SK-N-MC (cell line): ENCODE measurements around the gene RIPPLY3.

Source experiments
- EZH2 ChIP-seq: fragments of 200-600 bp; sonication (generic); IDR thresholded peaks from one replicate; pipeline ENCODE4 v1.6.1; 2017; ENCODE audit warnings: antibody characterized with exemption
- POLR2AphosphoS5 ChIP-seq: IDR thresholded peaks from 2 replicates; pipeline ENCODE4 v1.6.1; 2012; ENCODE audit warnings: mild to moderate bottlenecking, low read depth, low read length, borderline replicate concordance

- TF ChIP-seq POLR2AphosphoS5 (no peak; the same call in 1 of the 2 replicates), EZH2 (no peak)
Measured at GRCh38 chr21:36989699-36990507, 16.6 kb upstream of the RIPPLY3 start.
